H1 (cell line): ENCODE measurements around the gene CAPZB. TPM values are rescaled to one million over a fixed set of nuclear protein-coding genes. Genes with fewer than 3 reads are reported as not detected.

Experiments
- EGR1 ChIP-seq: IDR thresholded peaks from 2 replicates; pipeline ENCODE4 v1.6.1; 2011; ENCODE audit warnings: low read depth, low read length, borderline replicate concordance
- FOSL1 ChIP-seq: IDR thresholded peaks from 2 replicates; pipeline ENCODE4 v1.6.1; 2011; ENCODE audit warnings: mild to moderate bottlenecking, low read depth, low read length, moderate library complexity; ENCODE audit not compliant: insufficient read depth
- HDAC2 ChIP-seq, 2 experiments: fragments of 300-600 bp in 1 of 2; sonication (generic) in 1 of 2; IDR thresholded peaks; 2 replicates each; pipeline ENCODE4 v1.6.1; 2011 to 2012; ENCODE audit warnings: low read depth in 2 of 2, low read length in 2 of 2, mild to moderate bottlenecking in 2 of 2, moderate library complexity in 2 of 2, borderline replicate concordance in 1 of 2, inconsistent platforms in 1 of 2
- KDM4A ChIP-seq: IDR thresholded peaks from one replicate; pipeline ENCODE4 v1.7.1; 2012; ENCODE audit warnings: low read depth, mild to moderate bottlenecking, moderate library complexity, low read length, inconsistent platforms; ENCODE audit not compliant: severe bottlenecking
- MAFK ChIP-seq: IDR thresholded peaks from 2 replicates; pipeline ENCODE4 v1.6.1; 2012; ENCODE audit warnings: low read depth, mild to moderate bottlenecking, improper control_type of control experiment, low read length
- RBBP5 ChIP-seq: IDR thresholded peaks from 2 replicates; pipeline ENCODE4 v1.7.1; 2012; ENCODE audit warnings: low read depth, mild to moderate bottlenecking, inconsistent platforms, low read length, moderate library complexity, borderline replicate concordance
- SIRT6 ChIP-seq: IDR thresholded peaks from one replicate; pipeline ENCODE4 v1.7.1; 2012; ENCODE audit warnings: low read length, inconsistent platforms
- TAF1 ChIP-seq: IDR thresholded peaks from 2 replicates; pipeline ENCODE4 v1.6.1; 2011; ENCODE audit warnings: mild to moderate bottlenecking, low read depth, low read length
- TAF7 ChIP-seq: optimal IDR thresholded peaks from 2 replicates; pipeline ENCODE3; 2011; ENCODE audit warnings: low read depth, mild to moderate bottlenecking, inconsistent platforms, low read length, moderate library complexity, borderline replicate concordance
- polyA plus RNA-seq, 7 experiments: library from polyadenylated mRNA; depleted of rRNA in 3 of 7; stranded (reverse) in 5 of 7; unstranded in 2 of 7; fragments of >200 nt in 5 of 7; fragments of 200-250 nt in 2 of 7; gene quantifications; 1 replicate in 5 of 7; 2 replicates in 1 of 7; 4 replicates in 1 of 7; pipeline versions ENCODE4 v1.2.1 to v1.2.3, GENCODE V29; 2011 to 2013; ENCODE audit warnings: missing spikeins in 2 of 7, mixed read lengths in 2 of 7
- total RNA-seq: library from RNA; stranded (reverse); fragmentation: NEBNext Ultra II Directional; extraction: Animal tissue kit (Norgen Biotek cat#: 25700); gene quantifications from 2 replicates; pipeline ENCODE4 v1.2.1, GENCODE V29; 2021
- TF ChIP-seq, protein P1 (sequence below): fragments of 300-600 bp; sonication (generic); IDR thresholded peaks from 2 replicates; pipeline ENCODE4 v1.7.1; 2012; ENCODE audit warnings: low read length, moderate library complexity, mild to moderate bottlenecking, inconsistent platforms; ENCODE audit not compliant: insufficient replicate concordance

CAPZB gene
- total and polyA plus RNA-seq, 2 of the 8 experiments (the other 6 are each of a cell fraction or from before 2014, with no cell fraction given): 162 to 371 TPM

DNA sequence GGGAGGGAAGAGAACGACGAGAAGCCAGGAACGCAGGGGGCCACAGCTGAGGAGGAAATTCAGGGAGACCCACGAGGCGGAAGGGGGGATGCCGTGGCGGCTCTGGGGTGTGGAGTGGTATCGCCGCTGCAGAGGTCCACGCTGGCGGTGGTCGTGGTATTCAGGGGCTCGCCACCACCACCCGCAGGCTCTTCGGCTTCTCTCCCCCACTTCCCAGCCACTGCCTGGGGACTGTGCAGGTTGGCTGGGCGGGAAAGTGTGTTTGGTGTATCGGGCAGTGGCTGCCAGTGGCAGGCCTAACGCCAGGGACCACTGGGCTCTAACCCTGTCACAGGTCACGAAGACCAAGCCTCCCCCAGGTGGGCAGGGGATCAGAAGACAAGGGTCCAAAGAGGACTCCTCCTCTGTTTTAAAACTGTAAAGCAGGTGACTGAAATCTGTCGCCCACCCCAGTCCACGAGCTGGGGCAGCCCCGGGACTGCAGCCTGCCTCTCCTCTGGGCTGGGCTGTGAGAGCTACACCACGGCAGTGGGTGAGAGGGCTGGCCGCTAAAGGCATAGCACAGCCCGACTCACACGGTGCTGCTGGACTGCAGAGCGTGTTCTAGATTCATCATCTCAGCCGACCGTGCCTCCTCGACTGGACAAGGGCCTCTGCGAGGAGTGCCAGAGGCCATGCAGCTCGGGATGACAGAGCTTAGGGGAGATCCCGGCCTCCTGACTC, 142.3 kb downstream of the CAPZB start (continued):
- TF ChIP-seq, protein P1, sequence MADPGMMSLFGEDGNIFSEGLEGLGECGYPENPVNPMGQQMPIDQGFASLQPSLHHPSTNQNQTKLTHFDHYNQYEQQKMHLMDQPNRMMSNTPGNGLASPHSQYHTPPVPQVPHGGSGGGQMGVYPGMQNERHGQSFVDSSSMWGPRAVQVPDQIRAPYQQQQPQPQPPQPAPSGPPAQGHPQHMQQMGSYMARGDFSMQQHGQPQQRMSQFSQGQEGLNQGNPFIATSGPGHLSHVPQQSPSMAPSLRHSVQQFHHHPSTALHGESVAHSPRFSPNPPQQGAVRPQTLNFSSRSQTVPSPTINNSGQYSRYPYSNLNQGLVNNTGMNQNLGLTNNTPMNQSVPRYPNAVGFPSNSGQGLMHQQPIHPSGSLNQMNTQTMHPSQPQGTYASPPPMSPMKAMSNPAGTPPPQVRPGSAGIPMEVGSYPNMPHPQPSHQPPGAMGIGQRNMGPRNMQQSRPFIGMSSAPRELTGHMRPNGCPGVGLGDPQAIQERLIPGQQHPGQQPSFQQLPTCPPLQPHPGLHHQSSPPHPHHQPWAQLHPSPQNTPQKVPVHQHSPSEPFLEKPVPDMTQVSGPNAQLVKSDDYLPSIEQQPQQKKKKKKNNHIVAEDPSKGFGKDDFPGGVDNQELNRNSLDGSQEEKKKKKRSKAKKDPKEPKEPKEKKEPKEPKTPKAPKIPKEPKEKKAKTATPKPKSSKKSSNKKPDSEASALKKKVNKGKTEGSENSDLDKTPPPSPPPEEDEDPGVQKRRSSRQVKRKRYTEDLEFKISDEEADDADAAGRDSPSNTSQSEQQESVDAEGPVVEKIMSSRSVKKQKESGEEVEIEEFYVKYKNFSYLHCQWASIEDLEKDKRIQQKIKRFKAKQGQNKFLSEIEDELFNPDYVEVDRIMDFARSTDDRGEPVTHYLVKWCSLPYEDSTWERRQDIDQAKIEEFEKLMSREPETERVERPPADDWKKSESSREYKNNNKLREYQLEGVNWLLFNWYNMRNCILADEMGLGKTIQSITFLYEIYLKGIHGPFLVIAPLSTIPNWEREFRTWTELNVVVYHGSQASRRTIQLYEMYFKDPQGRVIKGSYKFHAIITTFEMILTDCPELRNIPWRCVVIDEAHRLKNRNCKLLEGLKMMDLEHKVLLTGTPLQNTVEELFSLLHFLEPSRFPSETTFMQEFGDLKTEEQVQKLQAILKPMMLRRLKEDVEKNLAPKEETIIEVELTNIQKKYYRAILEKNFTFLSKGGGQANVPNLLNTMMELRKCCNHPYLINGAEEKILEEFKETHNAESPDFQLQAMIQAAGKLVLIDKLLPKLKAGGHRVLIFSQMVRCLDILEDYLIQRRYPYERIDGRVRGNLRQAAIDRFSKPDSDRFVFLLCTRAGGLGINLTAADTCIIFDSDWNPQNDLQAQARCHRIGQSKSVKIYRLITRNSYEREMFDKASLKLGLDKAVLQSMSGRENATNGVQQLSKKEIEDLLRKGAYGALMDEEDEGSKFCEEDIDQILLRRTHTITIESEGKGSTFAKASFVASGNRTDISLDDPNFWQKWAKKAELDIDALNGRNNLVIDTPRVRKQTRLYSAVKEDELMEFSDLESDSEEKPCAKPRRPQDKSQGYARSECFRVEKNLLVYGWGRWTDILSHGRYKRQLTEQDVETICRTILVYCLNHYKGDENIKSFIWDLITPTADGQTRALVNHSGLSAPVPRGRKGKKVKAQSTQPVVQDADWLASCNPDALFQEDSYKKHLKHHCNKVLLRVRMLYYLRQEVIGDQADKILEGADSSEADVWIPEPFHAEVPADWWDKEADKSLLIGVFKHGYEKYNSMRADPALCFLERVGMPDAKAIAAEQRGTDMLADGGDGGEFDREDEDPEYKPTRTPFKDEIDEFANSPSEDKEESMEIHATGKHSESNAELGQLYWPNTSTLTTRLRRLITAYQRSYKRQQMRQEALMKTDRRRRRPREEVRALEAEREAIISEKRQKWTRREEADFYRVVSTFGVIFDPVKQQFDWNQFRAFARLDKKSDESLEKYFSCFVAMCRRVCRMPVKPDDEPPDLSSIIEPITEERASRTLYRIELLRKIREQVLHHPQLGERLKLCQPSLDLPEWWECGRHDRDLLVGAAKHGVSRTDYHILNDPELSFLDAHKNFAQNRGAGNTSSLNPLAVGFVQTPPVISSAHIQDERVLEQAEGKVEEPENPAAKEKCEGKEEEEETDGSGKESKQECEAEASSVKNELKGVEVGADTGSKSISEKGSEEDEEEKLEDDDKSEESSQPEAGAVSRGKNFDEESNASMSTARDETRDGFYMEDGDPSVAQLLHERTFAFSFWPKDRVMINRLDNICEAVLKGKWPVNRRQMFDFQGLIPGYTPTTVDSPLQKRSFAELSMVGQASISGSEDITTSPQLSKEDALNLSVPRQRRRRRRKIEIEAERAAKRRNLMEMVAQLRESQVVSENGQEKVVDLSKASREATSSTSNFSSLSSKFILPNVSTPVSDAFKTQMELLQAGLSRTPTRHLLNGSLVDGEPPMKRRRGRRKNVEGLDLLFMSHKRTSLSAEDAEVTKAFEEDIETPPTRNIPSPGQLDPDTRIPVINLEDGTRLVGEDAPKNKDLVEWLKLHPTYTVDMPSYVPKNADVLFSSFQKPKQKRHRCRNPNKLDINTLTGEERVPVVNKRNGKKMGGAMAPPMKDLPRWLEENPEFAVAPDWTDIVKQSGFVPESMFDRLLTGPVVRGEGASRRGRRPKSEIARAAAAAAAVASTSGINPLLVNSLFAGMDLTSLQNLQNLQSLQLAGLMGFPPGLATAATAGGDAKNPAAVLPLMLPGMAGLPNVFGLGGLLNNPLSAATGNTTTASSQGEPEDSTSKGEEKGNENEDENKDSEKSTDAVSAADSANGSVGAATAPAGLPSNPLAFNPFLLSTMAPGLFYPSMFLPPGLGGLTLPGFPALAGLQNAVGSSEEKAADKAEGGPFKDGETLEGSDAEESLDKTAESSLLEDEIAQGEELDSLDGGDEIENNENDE: no peak
- TF ChIP-seq MAFK: no peak
- no peak for TF ChIP-seq KDM4A
- TF ChIP-seq HDAC2 (IDR thresholded peaks at IDR 0.05; ENCODE audit: borderline replicate concordance in 1 of 2, low read depth in 2 of 2, low read length in 2 of 2): no peak
- TF ChIP-seq SIRT6: no peak
- TF ChIP-seq TAF7: no peak
- TF ChIP-seq TAF1: no peak
- TF ChIP-seq EGR1: no peak
- no peak for TF ChIP-seq RBBP5
- no peak for TF ChIP-seq FOSL1
